Astrocyte (in vitro differentiated cells and primary cell): ENCODE data around the gene CASP5. TPM values are rescaled to one million over a fixed set of nuclear protein-coding genes. Genes with fewer than 3 reads are reported as not detected.
"Not testable (repeated sequence)": the region's sequence is repeated elsewhere in the genome, so short reads cannot be mapped to it uniquely, and the experiment has no call there.

ENCODE experiments used
- DNase-seq: peaks from one replicate; pipeline ENCODE4 v3.0.0-alpha.2; 2010; ENCODE audit warnings: low read depth
- FAIRE-seq: peaks from 2 replicates; lab custom pipeline; 2011; peaks lifted over from hg19 to GRCh38; lab: Jason Lieb, UNC
- H2AFZ ChIP-seq: 2 replicates; pipeline ENCODE4 v1.6.0; 2012; ENCODE audit warnings: low read depth, low read length, inconsistent platforms
- H3K27ac ChIP-seq: 2 replicates; pipeline ENCODE4 v1.5.1; 2011; ENCODE audit warnings: low read depth, low read length, inconsistent platforms
- H3K27me3 ChIP-seq: 2 replicates; pipeline ENCODE4 v1.6.0; 2011; ENCODE audit warnings: low read length, inconsistent platforms; ENCODE audit not compliant: insufficient read depth
- H3K36me3 ChIP-seq: 2 replicates; pipeline ENCODE4 v1.5.1; 2011; ENCODE audit warnings: low read length, inconsistent platforms; ENCODE audit not compliant: insufficient read depth
- H3K4me1 ChIP-seq: 2 replicates; pipeline ENCODE4 v1.5.1; 2011; ENCODE audit warnings: low read length, inconsistent platforms; ENCODE audit not compliant: insufficient read depth
- H3K4me2 ChIP-seq: 2 replicates; pipeline ENCODE4 v1.6.0; 2012; ENCODE audit warnings: low read length, inconsistent platforms
- H3K4me3 ChIP-seq: 2 replicates; pipeline ENCODE4 v1.5.1; 2011; ENCODE audit warnings: low read depth, mild to moderate bottlenecking, low read length, inconsistent platforms; ENCODE audit not compliant: insufficient read depth
- H3K79me2 ChIP-seq: 2 replicates; pipeline ENCODE4 v1.6.0; 2012; ENCODE audit warnings: mild to moderate bottlenecking, low read length, inconsistent platforms; ENCODE audit not compliant: insufficient read depth
- H3K9ac ChIP-seq: 2 replicates; pipeline ENCODE4 v1.6.0; 2012; ENCODE audit warnings: mild to moderate bottlenecking, low read length, inconsistent platforms
- H3K9me3 ChIP-seq: 2 replicates; pipeline ENCODE4 v1.5.1; 2012; ENCODE audit warnings: low read depth, mild to moderate bottlenecking, low read length, inconsistent platforms; ENCODE audit not compliant: insufficient read depth
- H4K20me1 ChIP-seq: 2 replicates; pipeline ENCODE4 v1.6.0; 2012; ENCODE audit warnings: low read length, inconsistent platforms; ENCODE audit not compliant: insufficient read depth
- H3K27ac Mint-ChIP-seq: one replicate; pipeline ENCODE4 v1.8.0; 2021; ENCODE audit warnings: mild to moderate bottlenecking, mixed read lengths; ENCODE audit not compliant: unreplicated experiment
- H3K27me3 Mint-ChIP-seq: one replicate; pipeline ENCODE4 v1.8.0; 2021; ENCODE audit warnings: low read depth, mixed read lengths; ENCODE audit not compliant: unreplicated experiment
- H3K36me3 Mint-ChIP-seq: one replicate; pipeline ENCODE4 v1.8.0; 2021; ENCODE audit warnings: low read depth, mixed read lengths; ENCODE audit not compliant: unreplicated experiment
- H3K4me1 Mint-ChIP-seq: one replicate; pipeline ENCODE4 v1.8.0; 2021; ENCODE audit warnings: low read depth, mixed read lengths; ENCODE audit not compliant: unreplicated experiment
- H3K4me3 Mint-ChIP-seq: one replicate; pipeline ENCODE4 v1.8.0; 2021; ENCODE audit warnings: mild to moderate bottlenecking, moderate library complexity, mixed read lengths; ENCODE audit not compliant: unreplicated experiment
- H3K9me3 Mint-ChIP-seq: one replicate; pipeline ENCODE4 v1.8.0; 2021; ENCODE audit warnings: mild to moderate bottlenecking, mixed read lengths; ENCODE audit not compliant: unreplicated experiment
- CTCF ChIP-seq: IDR thresholded peaks from 2 replicates; pipeline ENCODE4 v1.5.1; 2011; ENCODE audit warnings: low read depth, mild to moderate bottlenecking, inconsistent platforms, low read length, moderate library complexity; ENCODE audit not compliant: insufficient read depth
- EZH2 ChIP-seq: IDR thresholded peaks from 2 replicates; pipeline ENCODE4 v1.6.1; 2012; ENCODE audit warnings: mild to moderate bottlenecking, low read length, inconsistent platforms; ENCODE audit not compliant: insufficient read depth
- total RNA-seq: library from RNA; stranded (reverse); gene quantifications from 2 replicates; pipeline ENCODE4 v1.2.1, GENCODE V29; 2021

Gene CASP5
- total RNA-seq, 1 donor from 2014 or later = not detected

- no peak overlapping the region for H3K4me3 ChIP-seq
- H3K4me1 Mint-ChIP-seq = peaks cover 20% of the 10 kb centered on the region
- no peaks in the 10 kb centered on the region for H3K36me3 Mint-ChIP-seq
- peaks cover 5% of the 10 kb centered on the region for H3K9me3 Mint-ChIP-seq
- peak overlapping the region; percentile 82 for H3K27ac Mint-ChIP-seq
- no peak overlapping the region for H3K4me3 Mint-ChIP-seq
- no peak overlapping the region for H3K9ac ChIP-seq
- FAIRE-seq = peak; percentile 68
- DNase-seq = peak; percentile 99
- no peaks in the 10 kb centered on the region for H3K27me3 Mint-ChIP-seq
- peak overlapping the region; percentile 60 for H3K27ac ChIP-seq
- H2AFZ ChIP-seq = no peak overlapping the region
- no peaks in the 10 kb centered on the region for H3K36me3 ChIP-seq
- no peaks in the 10 kb centered on the region for H4K20me1 ChIP-seq
- no peaks in the 10 kb centered on the region for H3K4me1 ChIP-seq
- no peaks in the 10 kb centered on the region for H3K27me3 ChIP-seq
- no peaks in the 10 kb centered on the region for H3K9me3 ChIP-seq
- peak overlapping the region; percentile 38 for H3K4me2 ChIP-seq
- no peak for TF ChIP-seq EZH2
- no peak for TF ChIP-seq CTCF
- H3K79me2 ChIP-seq = no peaks in the 10 kb centered on the region
Observed at GRCh38 chr11:105046898-105047579, 24.1 kb upstream of the CASP5 start.

- no peak overlapping the region for H3K9ac ChIP-seq
- peak overlapping the region; percentile 64 for H3K27ac Mint-ChIP-seq
- no peak for FAIRE-seq
- H3K4me3 ChIP-seq = no peak overlapping the region
- no peak overlapping the region for H3K4me2 ChIP-seq
- no peak for TF ChIP-seq EZH2
- no peak for TF ChIP-seq CTCF
- no peaks in the 10 kb centered on the region for H3K79me2 ChIP-seq
- peaks cover 20% of the 10 kb centered on the region for H3K4me1 Mint-ChIP-seq
- no peaks in the 10 kb centered on the region for H4K20me1 ChIP-seq
- H3K9me3 Mint-ChIP-seq = peaks cover 2% of the 10 kb centered on the region
- no peak overlapping the region for H3K4me3 Mint-ChIP-seq
- no peaks in the 10 kb centered on the region for H3K27me3 Mint-ChIP-seq
- no peaks in the 10 kb centered on the region for H3K4me1 ChIP-seq
- no peaks in the 10 kb centered on the region for H3K27me3 ChIP-seq
- no peak overlapping the region for H2AFZ ChIP-seq
- no peak for DNase-seq
- H3K9me3 ChIP-seq = no peaks in the 10 kb centered on the region
- H3K36me3 Mint-ChIP-seq = no peaks in the 10 kb centered on the region
- H3K27ac ChIP-seq = no peak overlapping the region
- H3K36me3 ChIP-seq = no peaks in the 10 kb centered on the region
Observed at GRCh38 chr11:105045676-105046296, 22.8 kb upstream of the CASP5 start.

- H3K9ac ChIP-seq, H3K79me2 ChIP-seq, FAIRE-seq, H3K27me3 ChIP-seq, H3K36me3 ChIP-seq, H4K20me1 ChIP-seq, H3K9me3 ChIP-seq, H3K9me3 Mint-ChIP-seq, H3K4me3 Mint-ChIP-seq, H3K4me3 ChIP-seq, H3K4me1 ChIP-seq, H3K27ac ChIP-seq, H3K27me3 Mint-ChIP-seq, H2AFZ ChIP-seq, H3K36me3 Mint-ChIP-seq: not testable (repeated sequence)
- peaks cover 20% of the 10 kb centered on the region for H3K4me1 Mint-ChIP-seq
- H3K4me2 ChIP-seq = peak within 1 kb of the TSS; percentile 47
- peak; percentile 58 for DNase-seq
- H3K27ac Mint-ChIP-seq = peak within 1 kb of the TSS; percentile 64
Observed at GRCh38 chr11:105044557-105045524, 21.9 kb upstream of the CASP5 start, which contains the start of gene CARD16. CARD16 (minus strand) TSS chr11:105045335; CDS start chr11:105045297, 38 bp downstream.
